HL-60 (cell line): ENCODE data around the gene EGFR.

Experiments
- DNase-seq, 2 experiments: peaks; one replicate each; pipeline ENCODE4 v3.0.0-alpha.2; 2010 to 2020; ENCODE audit warnings: low read depth in 1 of 2, low spot score in 1 of 2
- H3K27ac ChIP-seq: fragments of 250-450 bp; sonication (Bioruptor Pico); replicated peaks from 2 replicates; pipeline ENCODE4 v1.5.1; 2020; ENCODE audit warnings: mild to moderate bottlenecking, moderate library complexity
- H3K27me3 ChIP-seq: fragments of 250-450 bp; sonication (Bioruptor Pico); 2 replicates; pipeline ENCODE4 v1.5.1; 2021; ENCODE audit warnings: mild to moderate bottlenecking, moderate library complexity; ENCODE audit not compliant: insufficient read depth, poor library complexity, severe bottlenecking
- H3K4me3 ChIP-seq: replicated peaks from 2 replicates; pipeline ENCODE4 v1.5.1; 2011; ENCODE audit warnings: mild to moderate bottlenecking, control low read depth, low read length; ENCODE audit not compliant: insufficient read depth
- GABPA ChIP-seq: IDR thresholded peaks from 2 replicates; pipeline ENCODE4 v1.6.1; 2012; ENCODE audit warnings: low read depth
- POLR2AphosphoS5 ChIP-seq: IDR thresholded peaks from 2 replicates; pipeline ENCODE4 v1.6.1; 2012; ENCODE audit warnings: low read depth
- SPI1 ChIP-seq: IDR thresholded peaks from 2 replicates; pipeline ENCODE4 v1.6.1; 2012; ENCODE audit warnings: low read depth, mild to moderate bottlenecking, borderline replicate concordance
- TF ChIP-seq, protein P1 (sequence below): IDR thresholded peaks from one replicate; pipeline ENCODE4 v1.5.1; 2011; ENCODE audit warnings: low read length, control low read depth, inconsistent platforms; ENCODE audit not compliant: insufficient read depth
- TF ChIP-seq, protein P2 (sequence below): IDR thresholded peaks from 2 replicates; pipeline ENCODE4 v1.6.1; 2012; ENCODE audit warnings: low read depth; ENCODE audit not compliant: insufficient replicate concordance

Gene EGFR

DNA sequence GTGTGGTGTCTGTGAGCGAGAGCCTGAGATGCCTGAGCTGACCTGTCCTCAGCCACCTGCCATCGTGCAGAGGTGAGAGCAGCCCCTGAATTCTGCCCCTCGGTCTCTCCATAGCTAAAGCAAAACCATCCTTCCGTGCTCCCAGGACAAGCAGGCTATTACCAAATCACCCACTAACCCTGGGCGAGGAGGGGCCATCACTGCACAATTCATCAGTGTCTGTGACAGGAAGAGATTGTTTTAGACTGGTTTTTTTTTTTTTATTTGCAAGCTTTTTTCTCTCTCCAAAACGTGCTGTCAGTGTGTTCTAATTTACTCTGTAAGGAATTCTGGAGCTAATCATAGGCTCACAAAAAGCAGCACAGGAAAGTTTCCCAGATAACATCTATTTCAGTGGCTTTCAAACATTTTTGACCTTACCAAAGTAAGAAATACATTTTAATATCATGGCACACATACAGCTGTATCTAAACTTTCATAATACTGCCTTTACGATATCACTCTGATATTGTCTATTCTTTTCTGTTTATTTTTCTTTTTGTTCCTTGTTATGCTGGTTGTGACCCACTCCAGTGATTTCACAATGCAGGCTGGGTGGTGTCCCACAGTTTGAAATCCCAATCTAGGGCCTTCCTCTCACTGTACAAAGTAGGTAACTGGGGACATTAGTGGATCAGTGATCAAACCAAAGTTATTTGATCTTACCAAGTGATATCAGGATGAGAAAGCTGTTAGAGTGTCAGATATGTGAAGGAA is 62.8 kb downstream of the EGFR start:
- H3K4me3 ChIP-seq: no peak overlapping the region
- no peak for DNase-seq
- TF ChIP-seq, protein P1, sequence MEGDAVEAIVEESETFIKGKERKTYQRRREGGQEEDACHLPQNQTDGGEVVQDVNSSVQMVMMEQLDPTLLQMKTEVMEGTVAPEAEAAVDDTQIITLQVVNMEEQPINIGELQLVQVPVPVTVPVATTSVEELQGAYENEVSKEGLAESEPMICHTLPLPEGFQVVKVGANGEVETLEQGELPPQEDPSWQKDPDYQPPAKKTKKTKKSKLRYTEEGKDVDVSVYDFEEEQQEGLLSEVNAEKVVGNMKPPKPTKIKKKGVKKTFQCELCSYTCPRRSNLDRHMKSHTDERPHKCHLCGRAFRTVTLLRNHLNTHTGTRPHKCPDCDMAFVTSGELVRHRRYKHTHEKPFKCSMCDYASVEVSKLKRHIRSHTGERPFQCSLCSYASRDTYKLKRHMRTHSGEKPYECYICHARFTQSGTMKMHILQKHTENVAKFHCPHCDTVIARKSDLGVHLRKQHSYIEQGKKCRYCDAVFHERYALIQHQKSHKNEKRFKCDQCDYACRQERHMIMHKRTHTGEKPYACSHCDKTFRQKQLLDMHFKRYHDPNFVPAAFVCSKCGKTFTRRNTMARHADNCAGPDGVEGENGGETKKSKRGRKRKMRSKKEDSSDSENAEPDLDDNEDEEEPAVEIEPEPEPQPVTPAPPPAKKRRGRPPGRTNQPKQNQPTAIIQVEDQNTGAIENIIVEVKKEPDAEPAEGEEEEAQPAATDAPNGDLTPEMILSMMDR: no peak
- TF ChIP-seq GABPA (no peak), POLR2AphosphoS5 (no peak), SPI1 (no peak)
- TF ChIP-seq, protein P2, sequence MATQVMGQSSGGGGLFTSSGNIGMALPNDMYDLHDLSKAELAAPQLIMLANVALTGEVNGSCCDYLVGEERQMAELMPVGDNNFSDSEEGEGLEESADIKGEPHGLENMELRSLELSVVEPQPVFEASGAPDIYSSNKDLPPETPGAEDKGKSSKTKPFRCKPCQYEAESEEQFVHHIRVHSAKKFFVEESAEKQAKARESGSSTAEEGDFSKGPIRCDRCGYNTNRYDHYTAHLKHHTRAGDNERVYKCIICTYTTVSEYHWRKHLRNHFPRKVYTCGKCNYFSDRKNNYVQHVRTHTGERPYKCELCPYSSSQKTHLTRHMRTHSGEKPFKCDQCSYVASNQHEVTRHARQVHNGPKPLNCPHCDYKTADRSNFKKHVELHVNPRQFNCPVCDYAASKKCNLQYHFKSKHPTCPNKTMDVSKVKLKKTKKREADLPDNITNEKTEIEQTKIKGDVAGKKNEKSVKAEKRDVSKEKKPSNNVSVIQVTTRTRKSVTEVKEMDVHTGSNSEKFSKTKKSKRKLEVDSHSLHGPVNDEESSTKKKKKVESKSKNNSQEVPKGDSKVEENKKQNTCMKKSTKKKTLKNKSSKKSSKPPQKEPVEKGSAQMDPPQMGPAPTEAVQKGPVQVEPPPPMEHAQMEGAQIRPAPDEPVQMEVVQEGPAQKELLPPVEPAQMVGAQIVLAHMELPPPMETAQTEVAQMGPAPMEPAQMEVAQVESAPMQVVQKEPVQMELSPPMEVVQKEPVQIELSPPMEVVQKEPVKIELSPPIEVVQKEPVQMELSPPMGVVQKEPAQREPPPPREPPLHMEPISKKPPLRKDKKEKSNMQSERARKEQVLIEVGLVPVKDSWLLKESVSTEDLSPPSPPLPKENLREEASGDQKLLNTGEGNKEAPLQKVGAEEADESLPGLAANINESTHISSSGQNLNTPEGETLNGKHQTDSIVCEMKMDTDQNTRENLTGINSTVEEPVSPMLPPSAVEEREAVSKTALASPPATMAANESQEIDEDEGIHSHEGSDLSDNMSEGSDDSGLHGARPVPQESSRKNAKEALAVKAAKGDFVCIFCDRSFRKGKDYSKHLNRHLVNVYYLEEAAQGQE: no peak
- H3K27ac ChIP-seq: no peak overlapping the region
- H3K27me3 ChIP-seq: no peaks in the 10 kb centered on the region

DNA sequence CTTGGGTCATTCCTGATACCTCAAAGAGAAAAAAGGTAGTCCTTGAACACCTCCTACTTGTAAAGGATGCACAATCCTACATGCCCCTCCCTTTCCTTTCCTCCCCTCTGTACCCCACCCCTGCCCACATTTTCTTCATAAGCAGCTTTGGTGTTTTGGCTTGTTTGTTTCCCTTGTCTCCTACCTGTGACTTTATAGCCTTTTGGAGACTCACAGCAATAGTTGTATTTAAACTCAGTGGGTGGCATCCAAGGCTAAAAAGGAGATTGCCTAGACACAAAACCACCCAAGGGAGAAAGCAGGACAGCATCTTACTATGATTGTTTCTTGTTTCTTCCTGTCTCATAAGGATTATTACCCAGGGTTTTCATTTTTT is 63.4 kb downstream of the EGFR start:
- H3K27ac ChIP-seq: no peak overlapping the region
- no peak for DNase-seq

DNA sequence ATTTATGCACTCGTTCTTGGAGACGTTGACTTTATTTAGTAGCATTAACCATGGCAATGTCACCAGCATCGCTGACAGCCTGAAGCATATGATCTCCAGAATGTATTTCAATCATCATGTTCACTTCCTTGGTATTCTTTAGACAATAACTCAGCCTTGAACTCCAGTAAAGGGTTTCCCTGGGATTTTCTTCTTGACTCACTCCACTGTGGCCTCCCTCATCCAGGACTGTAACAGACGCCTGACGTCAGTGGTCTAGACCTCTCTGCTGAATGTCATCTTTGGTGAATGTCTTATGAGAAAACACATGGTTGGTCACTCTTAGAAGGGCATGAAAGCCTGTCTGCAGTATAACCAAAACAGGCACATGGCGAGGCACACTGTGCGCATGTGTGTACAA is 64.4 kb downstream of the EGFR start:
- Histone ChIP-seq H3K27ac (no peak overlapping the region), H3K4me3 (no peak overlapping the region), H3K27me3 (no peaks in the 10 kb centered on the region)
- TF ChIP-seq SPI1 (no peak), GABPA (no peak), POLR2AphosphoS5 (no peak)
- TF ChIP-seq, protein P1: no peak
- TF ChIP-seq, protein P2: no peak
- no peak for DNase-seq

More for the DNA sequence above, 63.4 kb downstream of the EGFR start:
- no peak for TF ChIP-seq POLR2AphosphoS5
- TF ChIP-seq, protein P2: no peak
- TF ChIP-seq, protein P1: no peak
- no peak for TF ChIP-seq SPI1
- TF ChIP-seq GABPA: no peak
- Histone ChIP-seq H3K27me3 (no peaks in the 10 kb centered on the region), H3K4me3 (no peak overlapping the region)
